LNCAP (cell line): ENCODE results near the gene UCK2.

Source experiments
- CTCF ChIP-seq: fragments of 450-650 bp; IDR thresholded peaks from 2 replicates; pipeline ENCODE4 v1.5.1; 2017; ENCODE audit warnings: mild to moderate bottlenecking

Gene UCK2

GRCh38 chr1:165831146-165831545 is 3.7 kb downstream of the UCK2 start:
- TF ChIP-seq CTCF: no peak

GRCh38 chr1:165832902-165833301 is 5.5 kb downstream of the UCK2 start:
- TF ChIP-seq CTCF: no peak

- no peak for TF ChIP-seq CTCF
Observed at GRCh38 chr1:165833358-165833757, 5.9 kb downstream of the UCK2 start.

- TF ChIP-seq CTCF: no peak
Observed at GRCh38 chr1:165834229-165834628, 6.8 kb downstream of the UCK2 start.

GRCh38 chr1:165834881-165835280 is 7.5 kb downstream of the UCK2 start:
- no peak for TF ChIP-seq CTCF

- no peak for TF ChIP-seq CTCF
Observed at GRCh38 chr1:165836664-165837482, 9.5 kb downstream of the UCK2 start.

GRCh38 chr1:165837838-165838364 is 10.5 kb downstream of the UCK2 start:
- no peak for TF ChIP-seq CTCF
